Measurements from ENCODE around the gene FHIT. TPM values are rescaled to one million over a fixed set of nuclear protein-coding genes. Genes with fewer than 3 reads are reported as not detected.

The FHIT gene
- total and polyA plus RNA-seq, 4 donors, result 2.1 to 14.7 (median 6.6) TPM

- TF ChIP-seq RXRA (IDR thresholded peaks at IDR 0.05) (no peak), EGR1 (IDR thresholded peaks at IDR 0.05; ENCODE audit: low read depth in 2 of 2) (no peak), CTCF (IDR thresholded peaks at IDR 0.05; ENCODE audit: low read depth, low read length, missing input control) (no peak), NR2F2 (IDR thresholded peaks at IDR 0.05) (no peak), JUND (IDR thresholded peaks at IDR 0.05) (no peak), REST (IDR thresholded peaks at IDR 0.05) (no peak), HNF4A (conservative IDR thresholded peaks at IDR 0.05) (no peak)
- H3K27ac ChIP-seq (ENCODE audit: low read depth in 1 of 2, low read length in 2 of 2), result no peak overlapping the region
- no peaks in the 10 kb centered on the region for H3K36me3 ChIP-seq (ENCODE audit: control insufficient read depth in 4 of 4, insufficient read depth in 3 of 4, low read depth in 1 of 4, low read length in 3 of 4)
- no peaks in the 10 kb centered on the region for H3K4me1 ChIP-seq (ENCODE audit: control insufficient read depth in 4 of 4, insufficient read depth in 4 of 4, low read length in 3 of 4)
- no peak for DNase-seq (ENCODE audit: low spot score)
- H3K9me3 ChIP-seq (ENCODE audit: control insufficient read depth in 4 of 4, low read length in 3 of 4), result no peaks in the 10 kb centered on the region
- no peaks in the 10 kb centered on the region for H3K27me3 ChIP-seq (ENCODE audit: control insufficient read depth in 4 of 4, insufficient read depth in 4 of 4, low read length in 3 of 4)
- H3K4me3 ChIP-seq (ENCODE audit: low read depth in 1 of 3, low read length in 3 of 3), result no peak overlapping the region
- H3K9ac ChIP-seq (ENCODE audit: low read depth in 1 of 2, low read length in 2 of 2), result no peak overlapping the region
- 95% methylated on average over 1 of the region's 1 CpG for WGBS
Observed at GRCh38 chr3:60913474-60913873, 337.8 kb downstream of the FHIT start.

- WGBS, result 69% methylated on average over 1 of the region's 1 CpG
- no peak for DNase-seq (ENCODE audit: low spot score)
- Histone ChIP-seq H3K9ac (ENCODE audit: low read depth in 1 of 2, low read length in 2 of 2) (no peak overlapping the region), H3K4me1 (ENCODE audit: control insufficient read depth in 4 of 4, insufficient read depth in 4 of 4, low read length in 3 of 4) (no peaks in the 10 kb centered on the region), H3K27me3 (ENCODE audit: control insufficient read depth in 4 of 4, insufficient read depth in 4 of 4, low read length in 3 of 4) (no peaks in the 10 kb centered on the region), H3K36me3 (ENCODE audit: control insufficient read depth in 4 of 4, insufficient read depth in 3 of 4, low read depth in 1 of 4, low read length in 3 of 4) (no peaks in the 10 kb centered on the region), H3K9me3 (ENCODE audit: control insufficient read depth in 4 of 4, low read length in 3 of 4) (no peaks in the 10 kb centered on the region), H3K4me3 (ENCODE audit: low read depth in 1 of 3, low read length in 3 of 3) (no peak overlapping the region), H3K27ac (ENCODE audit: low read depth in 1 of 2, low read length in 2 of 2) (no peak overlapping the region)
- no peak for TF ChIP-seq HNF4A (conservative IDR thresholded peaks at IDR 0.05)
- TF ChIP-seq REST (IDR thresholded peaks at IDR 0.05), result no peak
- TF ChIP-seq FOXA1 (IDR thresholded peaks at IDR 0.05), result no peak
- no peak for TF ChIP-seq ZBTB33 (IDR thresholded peaks at IDR 0.05)
- TF ChIP-seq RAD21 (IDR thresholded peaks at IDR 0.05), result no peak
- no peak for TF ChIP-seq HNF4G (IDR thresholded peaks at IDR 0.05)
Observed at GRCh38 chr3:60912876-60913275, 338.4 kb downstream of the FHIT start.

All from liver (tissue), 9 donors.